Stimulated activated CD8-positive, alpha-beta memory T cell treated with anti-CD3 and anti-CD28 coated beads, Interleukin-4, amount 100 ng/mL, for 4 hours (primary cell): ENCODE results near the gene SH2D7.

Source experiments
- DNase-seq, 2 donors: peaks; one replicate each; pipeline ENCODE4 v3.0.0-alpha.2; 2020; ENCODE audit warnings: low read depth in 2 of 2, low spot score in 1 of 2

Gene SH2D7

GRCh38 chr15:78077871-78078210, 14.5 kb upstream of the SH2D7 start:
- DNase-seq, result no peak

DNA sequence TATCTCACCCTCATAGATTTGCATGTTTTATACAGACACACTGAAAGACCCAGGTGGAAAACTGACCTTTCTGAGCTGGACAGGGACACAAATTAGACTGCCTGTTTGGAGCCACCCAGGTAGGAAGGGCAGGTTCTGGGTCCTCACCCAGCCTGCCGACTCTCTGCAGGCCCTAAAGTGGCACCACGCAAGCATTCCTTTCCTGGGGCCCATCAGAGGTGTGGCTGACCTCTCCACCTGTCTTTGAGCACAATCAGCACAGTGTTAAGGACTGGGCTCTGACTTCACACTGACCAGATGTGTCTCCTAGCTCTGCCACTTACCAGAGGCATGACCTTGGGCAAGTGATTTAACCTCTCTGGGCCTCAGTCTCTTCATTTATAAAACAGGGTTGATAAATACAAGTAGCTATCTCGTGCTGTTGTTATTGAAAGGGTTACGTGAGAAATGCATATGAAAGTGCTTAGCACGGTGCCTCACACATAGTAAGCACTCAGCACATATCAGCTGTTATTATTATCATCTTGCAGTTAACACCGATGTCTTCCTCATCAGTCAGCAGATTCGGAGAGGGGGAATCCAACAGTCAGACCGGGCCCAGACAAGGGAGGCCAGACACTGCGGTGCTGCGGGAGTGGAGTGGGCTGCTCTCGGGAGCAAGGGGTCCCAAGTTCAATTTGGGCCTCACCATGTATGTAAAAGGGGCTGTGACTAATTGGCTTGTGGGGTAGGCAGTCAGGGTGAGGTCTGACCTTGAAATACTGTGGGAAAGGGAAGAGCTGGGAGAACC, 12.9 kb upstream of the SH2D7 start:
- DNase-seq, result no peak

DNA sequence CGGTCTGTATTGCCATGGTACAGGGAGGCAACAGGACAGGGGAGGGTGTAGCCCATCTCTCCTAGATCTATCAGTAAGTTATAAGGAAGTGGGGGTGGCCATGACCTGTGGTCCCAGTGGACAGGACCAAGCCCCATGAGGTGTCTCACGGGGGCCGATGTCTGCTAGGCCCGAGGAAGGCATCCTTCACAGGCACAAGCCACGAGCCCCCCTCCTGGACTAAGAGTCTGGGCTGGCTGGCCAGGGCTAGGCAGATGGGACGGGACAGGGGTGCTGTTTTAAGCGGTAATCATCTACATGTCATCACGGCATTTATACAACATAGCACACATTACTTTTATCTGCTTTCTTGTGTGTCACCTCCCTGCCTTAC, 12.3 kb upstream of the SH2D7 start:
- DNase-seq, result no peak

- DNase-seq, result no peak
Measured at GRCh38 chr15:78082106-78082742, 10.1 kb upstream of the SH2D7 start.

- DNase-seq, result no peak
Measured at GRCh38 chr15:78082743-78083110, 9.6 kb upstream of the SH2D7 start.

DNA sequence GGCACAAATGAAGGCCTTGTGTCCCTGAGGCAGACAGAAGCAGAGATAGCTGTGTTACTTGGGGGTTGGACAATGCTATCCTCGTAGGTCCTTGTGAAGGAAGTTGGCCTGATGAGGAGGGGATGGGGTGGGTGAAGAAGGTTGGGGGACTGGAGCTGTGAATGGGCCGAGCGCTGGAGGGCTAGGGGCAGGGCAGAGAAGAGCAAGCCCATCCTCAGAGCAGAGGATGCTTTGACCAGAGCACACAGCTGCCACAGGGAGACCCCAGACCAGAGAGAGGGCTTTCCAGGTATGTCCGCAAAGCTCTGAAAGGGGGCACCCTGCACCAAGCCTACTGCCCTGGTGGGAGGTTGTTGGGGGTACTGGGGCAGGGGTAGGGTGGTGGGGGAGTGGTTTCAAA, 9.2 kb upstream of the SH2D7 start:
- no peak for DNase-seq

- DNase-seq, result no peak
Measured at GRCh38 chr15:78083687-78084448, 8.5 kb upstream of the SH2D7 start.

DNA sequence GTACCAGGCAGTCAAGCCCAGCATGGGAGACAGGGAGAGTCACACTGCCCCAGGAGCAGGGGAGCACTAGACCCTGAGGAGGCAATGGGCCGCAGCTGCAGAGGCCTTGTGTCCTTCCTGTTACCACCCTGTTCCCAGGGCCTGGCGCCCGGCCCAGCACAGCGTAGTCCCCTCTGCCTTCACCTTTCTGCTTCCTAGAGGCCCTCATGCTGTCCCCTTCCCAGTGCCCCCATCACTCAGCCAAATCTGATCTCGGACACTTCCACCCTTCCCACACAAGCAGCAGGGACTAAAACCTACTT, 8.0 kb upstream of the SH2D7 start:
- no peak for DNase-seq

DNA sequence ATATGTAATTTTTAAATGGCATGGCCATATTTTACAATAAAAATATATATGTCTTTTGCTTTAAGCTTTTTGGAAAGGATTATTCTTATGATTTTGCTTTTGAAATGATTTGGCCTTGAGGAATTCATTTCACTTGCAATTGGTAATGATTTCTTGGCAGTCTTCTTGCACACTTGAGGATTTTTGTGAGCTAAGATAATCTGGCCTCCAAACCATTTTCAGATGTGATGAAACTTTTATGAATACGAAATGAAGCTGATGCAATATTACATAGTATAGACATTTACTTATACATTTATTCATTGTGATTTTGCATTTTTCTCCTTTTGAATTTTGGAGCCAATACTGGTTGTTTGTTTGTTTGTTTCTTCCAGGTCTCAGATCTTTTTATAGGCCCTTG, 6.4 kb upstream of the SH2D7 start:
- DNase-seq, result no peak

GRCh38 chr15:78087951-78088772, 4.2 kb upstream of the SH2D7 start:
- no peak for DNase-seq

- DNase-seq, result no peak
Measured at GRCh38 chr15:78088773-78089080, 3.6 kb upstream of the SH2D7 start.

- no peak for DNase-seq
Measured at GRCh38 chr15:78090422-78091063, 1.8 kb upstream of the SH2D7 start.

GRCh38 chr15:78093242-78094020, 1.1 kb downstream of the SH2D7 start:
- no peak for DNase-seq

GRCh38 chr15:78097667-78098066, 5.3 kb downstream of the SH2D7 start:
- no peak for DNase-seq

- DNase-seq, result no peak
Measured at GRCh38 chr15:78098131-78098755, 5.9 kb downstream of the SH2D7 start.

DNA sequence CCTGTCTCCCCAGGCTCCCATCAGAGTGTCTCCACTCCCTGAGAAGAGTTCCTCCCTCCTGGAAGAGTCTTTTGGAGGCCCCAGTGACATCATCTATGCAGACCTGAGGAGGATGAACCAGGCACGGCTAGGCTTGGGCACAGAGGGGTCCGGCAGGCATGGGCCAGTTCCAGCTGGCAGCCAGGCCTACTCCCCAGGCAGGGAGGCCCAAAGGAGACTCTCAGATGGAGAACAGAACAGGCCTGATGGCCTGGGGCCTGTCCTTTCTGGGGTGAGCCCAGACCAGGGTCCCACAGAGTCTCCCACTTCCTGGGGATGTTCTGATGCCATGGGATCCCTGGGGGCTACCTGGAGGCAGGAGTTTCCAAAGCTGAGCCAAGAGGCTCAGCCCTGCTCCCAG, 8.5 kb downstream of the SH2D7 start:
- no peak for DNase-seq

- DNase-seq, result no peak
Measured at GRCh38 chr15:78101423-78102105, 9.2 kb downstream of the SH2D7 start.

DNA sequence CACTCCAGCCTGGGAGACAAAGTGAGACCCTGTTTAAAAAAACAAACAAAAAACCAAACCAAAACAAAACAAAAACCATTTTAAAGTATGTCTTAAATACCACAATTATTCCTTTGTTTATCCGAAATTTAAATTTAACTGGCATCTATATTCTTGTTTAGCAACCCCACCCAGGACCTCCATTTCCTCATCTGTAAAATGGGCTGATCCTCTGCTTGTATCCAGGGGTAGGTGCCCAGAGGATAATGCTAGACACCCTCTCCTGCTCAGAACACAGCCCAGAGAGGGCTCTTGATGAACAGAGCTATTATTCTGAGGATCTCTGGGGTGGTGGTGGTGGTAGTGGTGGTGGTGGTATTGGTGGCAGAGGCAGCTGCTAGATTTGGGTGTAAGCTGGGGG, 9.8 kb downstream of the SH2D7 start:
- no peak for DNase-seq

DNA sequence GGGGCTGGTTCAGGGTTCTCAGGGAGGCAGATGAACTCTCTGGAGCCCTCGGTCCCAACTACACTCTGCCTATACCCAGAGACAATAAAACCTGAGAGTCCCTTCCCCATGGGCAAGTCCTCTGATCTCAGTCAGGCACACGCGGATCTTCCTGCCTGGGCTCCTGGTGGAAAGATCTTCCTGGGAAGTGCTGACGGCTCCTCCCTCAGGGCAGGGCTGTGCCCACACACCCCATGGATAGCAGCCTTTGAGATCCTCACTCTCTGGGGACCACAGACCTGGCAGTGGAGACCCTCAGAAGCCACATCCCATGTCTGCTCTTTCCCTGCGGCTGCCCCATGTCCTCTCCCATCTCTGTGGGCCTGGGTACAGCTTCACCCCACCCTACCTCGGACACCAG, 10.4 kb downstream of the SH2D7 start:
- DNase-seq, result no peak
